Measurements from ENCODE around the gene LZTR1. TPM values are rescaled to one million over a fixed set of nuclear protein-coding genes. Genes with fewer than 3 reads are reported as not detected.

Gene LZTR1
- total RNA-seq, 1 experiment from 2014 or later, result 37.2 TPM

DNA sequence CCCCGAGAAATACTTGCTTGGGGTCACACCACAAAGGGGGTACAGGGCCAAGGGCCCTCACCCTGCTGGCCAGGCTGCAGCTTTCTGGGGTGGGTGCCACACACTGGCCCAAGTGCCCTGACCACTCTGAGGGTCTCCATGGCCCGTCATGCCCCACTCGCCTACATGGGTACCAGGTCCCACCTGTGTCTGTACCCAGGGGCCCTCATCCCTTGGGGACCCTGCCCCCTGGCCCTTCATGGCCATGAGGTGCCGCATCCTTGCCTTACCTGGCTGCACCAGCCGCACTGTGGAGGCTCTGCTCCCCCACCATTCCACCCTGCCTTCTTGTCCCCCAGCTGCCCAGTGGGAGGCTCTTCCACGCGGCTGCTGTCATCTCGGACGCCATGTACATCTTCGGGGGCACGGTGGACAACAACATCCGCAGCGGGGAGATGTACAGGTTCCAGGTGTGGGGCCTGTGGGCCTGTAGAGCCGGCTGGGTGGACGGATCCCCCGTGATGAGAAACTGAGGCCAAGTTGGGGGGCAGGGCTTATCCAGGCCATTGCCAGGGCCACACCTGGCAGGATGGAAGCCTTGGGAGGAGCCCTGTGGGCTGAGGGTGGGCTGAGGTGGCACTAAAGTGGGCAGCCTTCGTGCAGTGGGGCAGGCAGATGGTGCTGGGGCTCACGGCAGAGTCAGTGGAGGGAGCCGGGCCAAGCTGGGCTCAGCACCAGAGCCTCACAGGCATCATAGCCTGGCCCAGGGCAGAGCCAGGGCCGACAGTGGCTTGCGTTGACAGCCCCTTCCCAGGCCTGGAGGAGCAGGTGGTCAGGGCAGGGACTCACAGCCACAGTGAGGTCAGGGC lies 10.6 kb downstream of the LZTR1 start:
- Mint-ChIP-seq H3K4me3 (ENCODE audit: unreplicated experiment) (no peak overlapping the region), H3K27ac (ENCODE audit: unreplicated experiment) (no peak overlapping the region), H3K4me1 (ENCODE audit: low read depth, unreplicated experiment) (no peaks in the 10 kb centered on the region), H3K9me3 (ENCODE audit: unreplicated experiment) (no peaks in the 10 kb centered on the region), H3K27me3 (ENCODE audit: insufficient read depth, unreplicated experiment) (no peaks in the 10 kb centered on the region), H3K36me3 (ENCODE audit: insufficient read depth, unreplicated experiment) (peaks cover 36% of the 10 kb centered on the region)
- H3K4me1 ChIP-seq, result no peaks in the 10 kb centered on the region
- H3K9me3 ChIP-seq, result no peaks in the 10 kb centered on the region
- H3K36me3 ChIP-seq (ENCODE audit: control insufficient read depth, insufficient read depth, low read length), result no peaks in the 10 kb centered on the region; the same call in 1 of the 2 replicates
- H3K4me3 ChIP-seq (ENCODE audit: low read depth, low read length), result no peak overlapping the region
- no TSS peak for BruUV-seq (replicated peaks)
- no peaks in the 10 kb centered on the region for H3K27me3 ChIP-seq (replicated peaks; ENCODE audit: control insufficient read depth, insufficient read depth, low read length)
- intact Hi-C loops (cut with micrococcal nuclease; ENCODE audit: unreplicated experiment), result no loop called here
- CTCF ChIA-PET, result no interaction called here
- TF ChIP-seq CTCF (IDR thresholded peaks at IDR 0.05; ENCODE audit: insufficient read depth in 1 of 2, low read depth in 1 of 2, low read length in 1 of 2, severe bottlenecking in 1 of 2, unreplicated experiment in 1 of 2), result no peak
- no peak for DNase-seq
- POLR2A ChIA-PET, result no interaction called here

DNA sequence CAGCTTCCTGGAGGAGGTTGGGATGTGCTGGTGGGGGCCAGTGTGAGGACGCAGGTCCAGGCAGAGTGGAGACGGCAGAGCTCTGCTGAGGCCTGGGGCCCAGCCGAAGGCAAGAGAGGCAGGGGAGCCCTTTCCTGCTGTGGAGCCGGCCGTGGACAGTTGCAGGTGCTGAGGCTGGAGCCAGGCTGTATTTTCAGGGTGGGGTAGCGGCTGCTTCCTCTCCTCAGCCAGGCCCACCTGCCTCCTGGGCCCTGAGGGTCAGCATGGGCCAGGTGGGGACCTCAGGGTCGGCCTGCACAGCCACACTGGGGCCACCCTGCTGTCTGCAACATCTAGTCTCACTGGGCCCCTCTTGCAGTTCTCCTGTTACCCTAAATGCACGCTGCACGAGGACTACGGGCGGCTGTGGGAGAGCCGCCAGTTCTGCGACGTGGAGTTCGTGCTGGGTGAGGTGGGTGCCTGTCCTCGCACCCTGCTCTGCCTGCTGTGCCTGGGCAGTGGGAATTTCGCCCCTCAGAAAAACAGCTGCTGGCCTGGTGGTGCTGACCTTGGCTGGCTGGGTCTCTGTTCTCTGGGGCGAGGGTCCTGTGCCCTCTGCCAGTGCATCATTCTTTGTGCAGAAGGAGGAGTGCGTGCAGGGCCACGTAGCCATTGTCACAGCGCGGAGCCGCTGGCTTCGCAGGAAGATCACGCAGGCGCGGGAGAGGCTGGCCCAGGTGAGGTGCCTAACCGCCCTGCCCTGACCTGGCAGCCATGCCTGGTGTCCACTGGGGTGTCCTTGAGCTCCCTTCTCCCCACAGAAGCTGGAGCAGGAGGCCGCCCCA lies 11.4 kb downstream of the LZTR1 start:
- Histone ChIP-seq H3K4me3 (ENCODE audit: low read depth, low read length) (no peak overlapping the region), H3K4me1 (no peaks in the 10 kb centered on the region), H3K36me3 (ENCODE audit: control insufficient read depth, insufficient read depth, low read length) (no peaks in the 10 kb centered on the region; the same call in 1 of the 2 replicates), H3K27me3 (replicated peaks; ENCODE audit: control insufficient read depth, insufficient read depth, low read length) (no peaks in the 10 kb centered on the region), H3K9me3 (no peaks in the 10 kb centered on the region)
- Mint-ChIP-seq H3K9me3 (ENCODE audit: unreplicated experiment) (no peaks in the 10 kb centered on the region), H3K4me1 (ENCODE audit: low read depth, unreplicated experiment) (no peaks in the 10 kb centered on the region), H3K27ac (ENCODE audit: unreplicated experiment) (no peak overlapping the region), H3K4me3 (ENCODE audit: unreplicated experiment) (no peak overlapping the region), H3K36me3 (ENCODE audit: insufficient read depth, unreplicated experiment) (peaks cover 42% of the 10 kb centered on the region), H3K27me3 (ENCODE audit: insufficient read depth, unreplicated experiment) (no peaks in the 10 kb centered on the region)
- CTCF ChIA-PET, result no interaction called here
- TF ChIP-seq CTCF (IDR thresholded peaks at IDR 0.05; ENCODE audit: insufficient read depth in 1 of 2, low read depth in 1 of 2, low read length in 1 of 2, severe bottlenecking in 1 of 2, unreplicated experiment in 1 of 2), result no peak
- no TSS peak for BruUV-seq (replicated peaks)
- no peak for DNase-seq
- intact Hi-C loops (cut with micrococcal nuclease; ENCODE audit: unreplicated experiment), result no loop called here
- POLR2A ChIA-PET, result no interaction called here

- intact Hi-C loops (cut with micrococcal nuclease; ENCODE audit: unreplicated experiment), result no loop called here
- Mint-ChIP-seq H3K4me1 (ENCODE audit: low read depth, unreplicated experiment) (no peaks in the 10 kb centered on the region), H3K4me3 (ENCODE audit: unreplicated experiment) (no peak overlapping the region), H3K27ac (ENCODE audit: unreplicated experiment) (no peak overlapping the region), H3K9me3 (ENCODE audit: unreplicated experiment) (no peaks in the 10 kb centered on the region), H3K27me3 (ENCODE audit: insufficient read depth, unreplicated experiment) (no peaks in the 10 kb centered on the region), H3K36me3 (ENCODE audit: insufficient read depth, unreplicated experiment) (peaks cover 49% of the 10 kb centered on the region)
- ChIA-PET POLR2A (no interaction called here), CTCF (no interaction called here)
- Histone ChIP-seq H3K9me3 (no peaks in the 10 kb centered on the region), H3K4me1 (no peaks in the 10 kb centered on the region), H3K27me3 (replicated peaks; ENCODE audit: control insufficient read depth, insufficient read depth, low read length) (no peaks in the 10 kb centered on the region), H3K36me3 (ENCODE audit: control insufficient read depth, insufficient read depth, low read length) (no peaks in the 10 kb centered on the region; the same call in 1 of the 2 replicates), H3K4me3 (ENCODE audit: low read depth, low read length) (no peak overlapping the region)
- BruUV-seq (replicated peaks), result no TSS peak
- TF ChIP-seq CTCF (IDR thresholded peaks at IDR 0.05; ENCODE audit: insufficient read depth in 1 of 2, low read depth in 1 of 2, low read length in 1 of 2, severe bottlenecking in 1 of 2, unreplicated experiment in 1 of 2), result no peak
- DNase-seq, result no peak
Observed at GRCh38 chr22:20994128-20994901, 12.2 kb downstream of the LZTR1 start.

Measured in Caco-2 (cell line).